Neural progenitor cell (in vitro differentiated cells): ENCODE measurements around the gene THAP4. TPM values are rescaled to one million over a fixed set of nuclear protein-coding genes. Genes with fewer than 3 reads are reported as not detected.

Experiments
- DNase-seq: peaks from one replicate; pipeline ENCODE4 v3.0.0-alpha.2; 2016; ENCODE audit warnings: low spot score
- H2AFZ ChIP-seq: fragments of 200-600 bp; sonication (generic); replicated peaks from 2 replicates; pipeline ENCODE4 v1.6.1; 2016; ENCODE audit warnings: antibody characterized with exemption
- H3F3A ChIP-seq: fragments of 200-600 bp; sonication (generic); 2 replicates; pipeline ENCODE4 v1.6.1; 2016; ENCODE audit warnings: antibody characterized with exemption, low read depth
- H3K27ac ChIP-seq: fragments of 200-600 bp; sonication (generic); 2 replicates; pipeline ENCODE4 v1.5.1; 2016; ENCODE audit warnings: mild to moderate bottlenecking
- H3K27me3 ChIP-seq: fragments of 200-600 bp; sonication (generic); 2 replicates; pipeline ENCODE4 v1.6.1; 2016; ENCODE audit warnings: mild to moderate bottlenecking, moderate library complexity
- H3K36me3 ChIP-seq: fragments of 200-600 bp; sonication (generic); 2 replicates; pipeline ENCODE4 v1.5.1; 2016
- H3K4me1 ChIP-seq: fragments of 200-600 bp; sonication (generic); 2 replicates; pipeline ENCODE4 v1.6.1; 2016; ENCODE audit warnings: mixed run types
- H3K4me2 ChIP-seq: fragments of 200-600 bp; sonication (generic); 2 replicates; pipeline ENCODE4 v1.6.1; 2016
- H3K4me3 ChIP-seq: fragments of 200-600 bp; sonication (generic); 2 replicates; pipeline ENCODE4 v1.5.1; 2016
- H3K79me2 ChIP-seq: fragments of 200-600 bp; sonication (generic); 2 replicates; pipeline ENCODE4 v1.6.1; 2016; ENCODE audit warnings: low read depth
- H3K9ac ChIP-seq: fragments of 200-600 bp; sonication (generic); 2 replicates; pipeline ENCODE4 v1.6.1; 2016
- H3K9me3 ChIP-seq: fragments of 200-600 bp; sonication (generic); 2 replicates; pipeline ENCODE4 v1.5.1; 2016; ENCODE audit warnings: low read depth
- H4K20me1 ChIP-seq: fragments of 200-600 bp; sonication (generic); 2 replicates; pipeline ENCODE4 v1.6.1; 2016; ENCODE audit warnings: low read depth
- H3K27ac Mint-ChIP-seq: 3 replicates; pipeline ENCODE4 v1.8.0; 2021; ENCODE audit warnings: mixed read lengths
- H3K27me3 Mint-ChIP-seq: 2 replicates; pipeline ENCODE4 v1.8.0; 2022; ENCODE audit warnings: low read depth, mild to moderate bottlenecking, inconsistent platforms, moderate library complexity, mixed read lengths; ENCODE audit not compliant: insufficient read depth
- H3K36me3 Mint-ChIP-seq: 3 replicates; pipeline ENCODE4 v1.8.0; 2021; ENCODE audit warnings: mixed read lengths
- H3K4me1 Mint-ChIP-seq: 3 replicates; pipeline ENCODE4 v1.8.0; 2021; ENCODE audit warnings: mixed read lengths
- H3K4me3 Mint-ChIP-seq: 3 replicates; pipeline ENCODE4 v1.8.0; 2021; ENCODE audit warnings: mild to moderate bottlenecking, moderate library complexity, mixed read lengths
- H3K9me3 Mint-ChIP-seq: 3 replicates; pipeline ENCODE4 v1.8.0; 2020; ENCODE audit warnings: mixed read lengths
- CTCF ChIP-seq: fragments of 200-600 bp; sonication (generic); IDR thresholded peaks from 2 replicates; pipeline ENCODE4 v1.5.1; 2017; ENCODE audit warnings: antibody characterized with exemption, mild to moderate bottlenecking
- EZH2 ChIP-seq: fragments of 200-600 bp; sonication (generic); IDR thresholded peaks from 2 replicates; pipeline ENCODE4 v1.6.1; 2017; ENCODE audit warnings: antibody characterized with exemption, mild to moderate bottlenecking, moderate library complexity
- EZH2phosphoT487 ChIP-seq: fragments of 200-600 bp; sonication (generic); IDR thresholded peaks from 2 replicates; pipeline ENCODE4 v1.6.1; 2017; ENCODE audit warnings: antibody characterized with exemption
- total RNA-seq: library from RNA; depleted of rRNA; stranded (reverse); fragments of >200 nt; gene quantifications from 2 replicates; pipeline ENCODE4 v1.2.3, GENCODE V29; 2015; ENCODE audit warnings: low replicate concordance

Gene THAP4
- total RNA-seq, 1 donor from 2014 or later = 25.6 TPM

- peaks cover 6% of the 10 kb centered on the region for H3F3A ChIP-seq
- H3K79me2 ChIP-seq = peaks cover 98% of the 10 kb centered on the region
- H3K27ac Mint-ChIP-seq = no peak overlapping the region
- no peak overlapping the region for H3K4me2 ChIP-seq
- no peak overlapping the region for H3K4me3 Mint-ChIP-seq
- H3K27ac ChIP-seq = no peak overlapping the region
- peaks cover 2% of the 10 kb centered on the region for H3K27me3 Mint-ChIP-seq
- no peak overlapping the region for H3K4me3 ChIP-seq
- H4K20me1 ChIP-seq = peaks cover 88% of the 10 kb centered on the region
- H2AFZ ChIP-seq = no peak overlapping the region
- no peaks in the 10 kb centered on the region for H3K27me3 ChIP-seq
- H3K4me1 Mint-ChIP-seq = peaks cover 6% of the 10 kb centered on the region
- DNase-seq = no peak
- TF ChIP-seq EZH2phosphoT487 (no peak), EZH2 (no peak), CTCF (no peak)
- H3K9me3 ChIP-seq = no peaks in the 10 kb centered on the region
- no peaks in the 10 kb centered on the region for H3K36me3 ChIP-seq
- no peak overlapping the region for H3K9ac ChIP-seq
- peaks cover 2% of the 10 kb centered on the region for H3K36me3 Mint-ChIP-seq
- H3K4me1 ChIP-seq = peaks cover 9% of the 10 kb centered on the region
- H3K9me3 Mint-ChIP-seq = no peaks in the 10 kb centered on the region
Observed at GRCh38 chr2:241645915-241646645, 9.1 kb upstream of the THAP4 start.

GRCh38 chr2:241645056-241645914, 8.3 kb upstream of the THAP4 start:
- H3K36me3 ChIP-seq = no peaks in the 10 kb centered on the region
- H3K9ac ChIP-seq = no peak overlapping the region
- H3K4me3 ChIP-seq = no peak overlapping the region
- peaks cover 9% of the 10 kb centered on the region for H3K4me1 Mint-ChIP-seq
- TF ChIP-seq EZH2phosphoT487 (no peak), EZH2 (no peak), CTCF (no peak)
- H2AFZ ChIP-seq = no peak overlapping the region
- no peak for DNase-seq
- H3K27me3 Mint-ChIP-seq = peaks cover 2% of the 10 kb centered on the region
- no peak overlapping the region for H3K27ac Mint-ChIP-seq
- peaks cover 9% of the 10 kb centered on the region for H3K4me1 ChIP-seq
- H3K9me3 Mint-ChIP-seq = no peaks in the 10 kb centered on the region
- H3K79me2 ChIP-seq = peaks cover 99% of the 10 kb centered on the region
- H3K9me3 ChIP-seq = no peaks in the 10 kb centered on the region
- no peaks in the 10 kb centered on the region for H3K27me3 ChIP-seq
- H3K27ac ChIP-seq = no peak overlapping the region
- peaks cover 3% of the 10 kb centered on the region for H3K36me3 Mint-ChIP-seq
- peaks cover 89% of the 10 kb centered on the region for H4K20me1 ChIP-seq
- peaks cover 6% of the 10 kb centered on the region for H3F3A ChIP-seq
- no peak overlapping the region for H3K4me3 Mint-ChIP-seq
- no peak overlapping the region for H3K4me2 ChIP-seq

GRCh38 chr2:241641631-241642030, 4.7 kb upstream of the THAP4 start:
- no peaks in the 10 kb centered on the region for H3K9me3 ChIP-seq
- no peak overlapping the region for H3K4me2 ChIP-seq
- no peak overlapping the region for H3K27ac ChIP-seq
- H3K27me3 ChIP-seq = no peaks in the 10 kb centered on the region
- H3K4me3 ChIP-seq = no peak overlapping the region
- Mint-ChIP-seq H3K27me3 (peaks cover 2% of the 10 kb centered on the region), H3K9me3 (no peaks in the 10 kb centered on the region), H3K36me3 (peaks cover 14% of the 10 kb centered on the region), H3K27ac (no peak overlapping the region), H3K4me1 (peaks cover 19% of the 10 kb centered on the region), H3K4me3 (no peak overlapping the region)
- peaks cover 4% of the 10 kb centered on the region for H3F3A ChIP-seq
- no peak overlapping the region for H2AFZ ChIP-seq
- DNase-seq = no peak
- H3K36me3 ChIP-seq = no peaks in the 10 kb centered on the region
- H3K9ac ChIP-seq = no peak overlapping the region
- H3K79me2 ChIP-seq = peaks cover 89% of the 10 kb centered on the region
- TF ChIP-seq CTCF = no peak
- TF ChIP-seq EZH2 = no peak
- no peak for TF ChIP-seq EZH2phosphoT487
- H3K4me1 ChIP-seq = peaks cover 12% of the 10 kb centered on the region
- peaks cover 79% of the 10 kb centered on the region for H4K20me1 ChIP-seq
